Stimulated activated CD4-positive, alpha-beta T cell treated with anti-CD3 and anti-CD28 coated beads, Interleukin-12 subunit alpha, Interleukin-12 subunit beta, amount 100 ng/mL, for 4 hours (primary cell): ENCODE data around the gene DIDO1.

ENCODE experiments used
- DNase-seq: peaks from one replicate; pipeline ENCODE4 v3.0.0-alpha.2; 2020

The DIDO1 gene

GRCh38 chr20:62829231-62830230, 96.8 kb downstream of the DIDO1 start:
- no peak for DNase-seq

- no peak for DNase-seq
These were observed 97.6 kb downstream of the DIDO1 start for GRCh38 chr20:62828511-62829230.

- DNase-seq = no peak
These were observed 98.3 kb downstream of the DIDO1 start for GRCh38 chr20:62828051-62828450.
